ENCODE data around the gene RFX7. TPM values are rescaled to one million over a fixed set of nuclear protein-coding genes. Genes with fewer than 3 reads are reported as not detected.
"Not testable (repeated sequence)": the region's sequence is repeated elsewhere in the genome, so short reads cannot be mapped to it uniquely, and the experiment has no call there.

RFX7 gene
- 10 to 100 TPM; 33.8 to 42.5 TPM for total RNA-seq

DNA sequence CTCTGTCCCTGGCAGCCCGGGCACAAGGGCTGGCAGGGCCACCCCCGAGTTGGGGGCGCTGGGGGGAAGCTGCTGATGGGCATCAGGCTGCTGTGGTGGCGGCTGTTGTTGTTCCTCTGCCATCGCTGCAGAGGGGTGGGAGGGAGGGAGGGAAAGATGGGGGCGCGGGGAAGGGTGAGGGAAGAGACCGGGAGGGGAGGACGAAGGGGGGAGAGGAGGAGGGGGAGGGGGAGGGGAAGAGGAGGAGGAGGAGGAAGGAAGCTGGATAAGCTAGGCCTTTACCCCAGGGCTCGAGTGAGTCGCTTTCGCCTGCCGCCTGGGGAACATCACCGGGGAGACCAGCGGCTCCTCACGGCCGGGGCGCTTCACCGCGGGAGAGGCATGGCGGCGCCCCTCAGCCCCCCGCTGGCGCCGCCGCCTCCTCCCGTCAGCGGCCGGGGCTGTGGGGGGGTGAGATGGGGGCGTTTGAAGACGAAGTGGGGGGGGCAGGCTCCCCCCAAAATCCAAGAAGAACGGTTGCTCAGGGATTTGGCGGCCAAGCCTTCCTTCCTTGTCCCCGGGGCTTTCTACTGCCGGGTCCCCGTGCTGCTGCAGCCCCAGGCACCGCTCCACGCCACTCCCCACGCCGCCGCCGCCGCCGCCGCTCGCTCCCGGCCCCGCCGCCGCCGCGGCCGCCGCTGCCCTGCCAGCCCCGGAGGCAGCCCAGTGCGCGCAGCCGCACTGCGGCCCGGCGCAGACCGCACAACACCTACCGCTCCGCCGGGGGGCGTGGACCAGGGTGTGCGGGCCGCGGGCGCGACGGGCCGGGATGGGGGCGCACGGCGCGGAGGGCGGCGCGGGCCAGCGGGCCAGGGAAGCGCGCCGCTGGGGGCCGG lies at the start of gene RFX7:
RFX7 (minus strand) TSS at position 717 of the 875 bp plus-strand sequence; CDS start at position 123, 594 bp downstream.
- ChIA-PET CTCF (no interaction called here), POLR2A (no interaction called here)
- Mint-ChIP-seq H3K4me3 (peak within 1 kb of the TSS; percentile 90), H3K27ac (peak within 1 kb of the TSS; percentile 96), H3K36me3 (ENCODE audit: low read depth) (peaks cover 9% of the 10 kb centered on the region), H3K4me1 (peaks cover 37% of the 10 kb centered on the region), H3K27me3 (no peaks in the 10 kb centered on the region), H3K9me3 (no peaks in the 10 kb centered on the region)
- DNase-seq, result peak; percentile 74

- ChIA-PET POLR2A (no interaction called here), CTCF (no interaction called here)
- Mint-ChIP-seq H3K9me3 (peaks cover 7% of the 10 kb centered on the region), H3K27ac (no peak overlapping the region), H3K36me3 (ENCODE audit: low read depth) (no peaks in the 10 kb centered on the region), H3K27me3 (peaks cover 2% of the 10 kb centered on the region), H3K4me3 (no peak overlapping the region), H3K4me1 (no peaks in the 10 kb centered on the region)
- DNase-seq, result no peak
These were observed 49.1 kb upstream of the RFX7 start for GRCh38 chr15:56292546-56293316.

DNA sequence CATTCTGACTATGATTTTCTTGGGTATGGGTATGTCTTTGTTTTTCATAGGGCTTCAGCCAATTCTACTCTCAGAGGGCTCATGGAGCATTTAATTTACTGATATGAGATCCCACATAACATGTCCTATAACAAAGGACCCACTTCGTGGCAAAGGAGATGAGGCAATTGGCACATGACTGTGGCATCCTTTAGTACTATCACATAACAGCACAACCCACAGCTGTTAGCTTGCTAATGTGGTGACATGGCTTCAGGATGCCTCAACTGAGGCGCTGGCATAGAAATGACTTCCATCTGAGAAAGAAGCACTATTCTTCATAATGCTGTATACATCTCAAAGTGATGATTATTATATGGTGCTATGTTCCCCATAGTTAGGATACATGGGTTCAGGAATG lies 48.1 kb upstream of the RFX7 start:
- no peak overlapping the region for H3K4me3 Mint-ChIP-seq

DNA sequence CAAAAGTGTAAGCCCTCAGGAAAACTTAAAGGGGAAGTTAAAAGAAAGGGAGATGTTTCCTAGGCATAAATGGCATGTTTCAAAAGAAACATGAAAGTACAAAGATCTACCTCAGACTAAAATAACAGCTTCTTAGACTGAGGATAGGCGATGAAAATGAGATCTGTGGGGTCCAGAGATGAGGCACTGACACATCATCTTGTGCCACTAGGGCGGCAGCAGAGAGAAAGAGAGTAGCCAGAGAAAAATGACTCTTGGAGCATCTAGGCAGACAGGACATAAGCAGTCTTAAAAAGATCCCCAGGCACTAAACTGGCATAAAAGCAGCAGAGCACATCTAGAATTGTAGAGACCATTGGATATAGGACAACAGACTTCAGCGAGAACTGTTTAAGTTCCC lies 42.5 kb upstream of the RFX7 start:
- H3K4me3 Mint-ChIP-seq, result no peak overlapping the region
- peaks cover 2% of the 10 kb centered on the region for H3K27me3 Mint-ChIP-seq
- CTCF ChIA-PET, result no interaction called here
- H3K27ac Mint-ChIP-seq, result no peak overlapping the region
- no peak for DNase-seq
- POLR2A ChIA-PET, result no interaction called here
- H3K9me3 Mint-ChIP-seq, result peaks cover 7% of the 10 kb centered on the region
- no peaks in the 10 kb centered on the region for H3K36me3 Mint-ChIP-seq (ENCODE audit: low read depth)
- H3K4me1 Mint-ChIP-seq, result no peaks in the 10 kb centered on the region

More for the DNA sequence above, 48.1 kb upstream of the RFX7 start:
- Mint-ChIP-seq H3K27ac (no peak overlapping the region), H3K36me3 (ENCODE audit: low read depth) (no peaks in the 10 kb centered on the region), H3K9me3 (peaks cover 7% of the 10 kb centered on the region), H3K4me1 (no peaks in the 10 kb centered on the region), H3K27me3 (peaks cover 2% of the 10 kb centered on the region)
- CTCF ChIA-PET, result no interaction called here
- no peak for DNase-seq
- POLR2A ChIA-PET, result no interaction called here

- Mint-ChIP-seq H3K36me3 (ENCODE audit: low read depth) (no peaks in the 10 kb centered on the region), H3K27me3 (peaks cover 2% of the 10 kb centered on the region), H3K9me3 (peaks cover 6% of the 10 kb centered on the region), H3K4me3 (no peak overlapping the region), H3K27ac (no peak overlapping the region), H3K4me1 (no peaks in the 10 kb centered on the region)
- ChIA-PET CTCF (no interaction called here), POLR2A (no interaction called here)
- no peak for DNase-seq
These were observed 37.5 kb upstream of the RFX7 start for GRCh38 chr15:56281145-56281544.

DNA sequence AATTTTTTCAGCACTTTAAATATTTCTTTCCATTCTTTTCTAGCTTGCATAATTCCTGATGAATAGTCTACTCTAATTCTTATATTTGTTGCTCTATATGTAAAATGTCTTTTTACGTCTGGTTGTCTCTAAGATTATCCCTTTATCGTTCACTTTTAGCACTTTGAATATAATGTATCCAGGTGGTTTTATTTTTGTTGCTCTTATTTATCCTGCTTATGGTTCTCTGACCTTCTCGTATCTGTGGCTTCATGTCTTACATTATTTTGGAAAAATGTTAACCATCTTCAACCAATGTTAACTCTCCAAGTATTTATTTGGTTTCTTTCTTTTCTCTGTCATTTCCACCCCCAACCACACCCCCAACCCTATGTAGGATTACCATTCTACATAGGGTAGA lies 30.0 kb upstream of the RFX7 start:
- Mint-ChIP-seq H3K4me1 (no peaks in the 10 kb centered on the region), H3K27me3 (peaks cover 4% of the 10 kb centered on the region), H3K9me3 (peaks cover 18% of the 10 kb centered on the region), H3K27ac (no peak overlapping the region), H3K4me3 (no peak overlapping the region), H3K36me3 (ENCODE audit: low read depth) (no peaks in the 10 kb centered on the region)
- POLR2A ChIA-PET, result no interaction called here
- no peak for DNase-seq
- CTCF ChIA-PET, result no interaction called here

- Mint-ChIP-seq H3K27me3 (peaks cover 4% of the 10 kb centered on the region), H3K27ac (no peak overlapping the region), H3K4me3 (no peak overlapping the region), H3K9me3 (peaks cover 13% of the 10 kb centered on the region), H3K36me3 (ENCODE audit: low read depth) (no peaks in the 10 kb centered on the region), H3K4me1 (no peaks in the 10 kb centered on the region)
- DNase-seq, result no peak
- ChIA-PET POLR2A (no interaction called here), CTCF (no interaction called here)
These were observed 28.8 kb upstream of the RFX7 start for GRCh38 chr15:56272454-56272853.

DNA sequence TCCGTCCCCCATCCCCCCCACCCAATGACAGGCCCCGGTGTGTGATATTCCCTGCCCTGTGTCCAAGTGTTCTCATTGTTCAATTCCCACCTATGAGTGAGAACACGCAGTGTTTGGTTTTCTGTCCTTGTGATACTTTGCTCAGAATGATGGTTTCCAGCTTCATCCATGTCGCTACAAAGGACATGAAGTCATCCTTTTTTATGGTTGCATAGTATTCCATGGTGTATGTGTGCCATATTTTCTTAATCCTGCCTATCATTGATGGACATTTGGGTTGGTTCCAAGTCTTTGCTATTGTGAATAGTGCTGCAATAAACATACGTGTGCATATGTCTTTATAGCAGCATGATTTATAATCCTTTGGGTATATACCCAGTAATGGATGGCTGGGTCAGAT lies 22.8 kb upstream of the RFX7 start:
- POLR2A ChIA-PET; H3K9me3 Mint-ChIP-seq; H3K27ac Mint-ChIP-seq; H3K4me1 Mint-ChIP-seq; H3K27me3 Mint-ChIP-seq; CTCF ChIA-PET; H3K36me3 Mint-ChIP-seq (ENCODE audit: low read depth); DNase-seq; H3K4me3 Mint-ChIP-seq: not testable (repeated sequence)

DNA sequence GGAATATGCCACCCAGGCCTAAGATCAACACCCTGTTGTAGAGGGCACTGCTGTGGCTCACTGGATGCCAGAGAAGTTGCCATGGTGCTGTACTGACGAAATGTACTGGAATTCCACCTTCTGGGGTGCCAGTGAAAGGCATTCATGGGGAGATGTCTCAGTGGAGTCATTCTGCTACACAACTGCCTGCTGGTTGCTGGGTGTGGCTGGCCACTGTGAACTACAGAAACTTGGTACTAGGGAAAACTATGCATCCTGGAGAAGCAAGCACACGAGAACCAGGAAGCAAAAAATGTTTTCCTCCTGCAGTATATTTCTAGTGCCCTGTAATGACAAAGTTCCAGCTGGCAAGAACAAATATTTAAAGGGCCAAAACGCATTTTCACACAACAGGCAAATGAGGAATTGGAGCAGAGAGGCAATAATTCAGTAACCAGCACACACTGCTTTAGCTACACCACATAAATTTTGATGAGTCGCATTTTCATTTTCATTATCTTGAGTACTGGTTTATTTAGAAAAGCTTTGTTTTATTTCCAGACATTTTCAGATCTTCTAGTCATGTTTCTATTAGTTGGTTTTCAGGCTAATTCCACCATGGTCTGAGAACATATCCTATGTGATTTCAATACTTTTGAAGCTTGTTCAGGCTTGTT lies 18.3 kb upstream of the RFX7 start:
- H3K27ac Mint-ChIP-seq, result no peak overlapping the region
- H3K27me3 Mint-ChIP-seq, result peaks cover 18% of the 10 kb centered on the region
- CTCF ChIA-PET, result no interaction called here
- H3K9me3 Mint-ChIP-seq, result no peaks in the 10 kb centered on the region
- no peaks in the 10 kb centered on the region for H3K36me3 Mint-ChIP-seq (ENCODE audit: low read depth)
- peaks cover 7% of the 10 kb centered on the region for H3K4me1 Mint-ChIP-seq
- H3K4me3 Mint-ChIP-seq, result no peak overlapping the region
- POLR2A ChIA-PET, result no interaction called here
- DNase-seq, result no peak

DNA sequence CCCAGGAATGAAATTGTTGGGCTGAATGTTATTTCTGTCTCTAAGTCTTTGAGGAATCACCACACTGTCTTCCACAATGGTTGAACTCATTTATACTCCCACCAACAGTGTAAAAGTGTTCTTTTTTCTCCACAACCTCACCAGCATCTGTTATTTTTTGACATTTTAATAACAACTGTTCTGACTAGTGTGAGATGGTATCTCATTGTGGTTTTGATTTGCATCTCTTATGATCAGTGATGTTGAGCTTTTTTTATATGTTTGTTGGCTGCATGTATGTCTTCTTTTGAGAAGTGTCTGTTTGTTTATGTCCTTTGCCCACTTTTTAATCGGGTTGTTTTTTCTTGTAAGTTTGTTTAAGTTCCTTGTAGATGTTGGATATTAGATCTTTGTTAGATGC lies 13.6 kb upstream of the RFX7 start:
- H3K9me3 Mint-ChIP-seq; H3K36me3 Mint-ChIP-seq (ENCODE audit: low read depth); H3K4me3 Mint-ChIP-seq; DNase-seq; CTCF ChIA-PET; POLR2A ChIA-PET; H3K27ac Mint-ChIP-seq; H3K4me1 Mint-ChIP-seq: not testable (repeated sequence)
- H3K27me3 Mint-ChIP-seq, result peaks cover 44% of the 10 kb centered on the region

DNA sequence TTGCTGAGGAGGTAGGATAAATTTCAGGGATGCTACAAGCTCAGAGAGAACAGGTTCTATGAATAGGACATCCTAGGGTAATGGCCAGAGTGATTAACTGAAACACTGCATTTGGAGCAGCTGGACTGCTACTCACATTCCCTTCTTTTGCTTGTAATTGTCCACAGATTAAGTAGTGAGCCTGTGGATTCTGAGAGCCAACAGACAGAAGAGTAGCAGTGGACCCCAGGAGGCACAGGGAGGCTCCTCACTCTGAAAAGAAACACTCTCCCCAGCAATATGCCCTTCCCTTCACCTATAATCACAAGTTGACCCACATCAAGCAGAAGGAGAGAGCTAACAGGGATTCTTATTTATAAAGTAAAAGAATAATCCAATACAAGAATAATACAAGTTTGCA lies 10.6 kb upstream of the RFX7 start:
- Mint-ChIP-seq H3K9me3 (no peaks in the 10 kb centered on the region), H3K36me3 (ENCODE audit: low read depth) (no peaks in the 10 kb centered on the region), H3K4me3 (no peak overlapping the region), H3K27me3 (peaks cover 47% of the 10 kb centered on the region), H3K27ac (no peak overlapping the region), H3K4me1 (no peaks in the 10 kb centered on the region)
- CTCF ChIA-PET, result no interaction called here
- POLR2A ChIA-PET, result no interaction called here
- no peak for DNase-seq

DNA sequence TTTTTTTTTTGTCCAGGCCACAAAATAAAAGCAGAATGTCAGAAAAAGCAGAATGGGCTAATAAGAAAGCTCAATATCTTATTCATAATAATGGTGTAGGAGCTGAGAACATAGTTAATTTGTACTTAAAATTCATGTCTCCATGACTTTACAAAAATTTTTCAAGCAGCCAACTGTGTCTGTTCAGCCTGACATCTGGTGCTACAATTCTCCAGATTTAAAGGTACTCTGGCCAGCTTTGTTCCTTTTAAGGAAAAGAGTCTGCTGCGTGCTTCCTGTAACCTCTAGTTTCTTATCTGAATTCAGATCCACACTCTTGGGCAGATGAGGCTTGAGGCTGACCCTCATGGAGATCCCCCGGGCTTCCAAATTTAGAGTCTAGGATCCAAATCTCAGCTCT lies 8.7 kb upstream of the RFX7 start:
- DNase-seq, result no peak
- no peak overlapping the region for H3K4me3 Mint-ChIP-seq
- H3K9me3 Mint-ChIP-seq, result no peaks in the 10 kb centered on the region
- no peaks in the 10 kb centered on the region for H3K36me3 Mint-ChIP-seq (ENCODE audit: low read depth)
- ChIA-PET POLR2A (no interaction called here), CTCF (no interaction called here)
- no peaks in the 10 kb centered on the region for H3K4me1 Mint-ChIP-seq
- H3K27me3 Mint-ChIP-seq, result peaks cover 33% of the 10 kb centered on the region
- H3K27ac Mint-ChIP-seq, result no peak overlapping the region

- H3K36me3 Mint-ChIP-seq (ENCODE audit: low read depth), result no peaks in the 10 kb centered on the region
- H3K4me3 Mint-ChIP-seq, result no peak overlapping the region
- H3K27me3 Mint-ChIP-seq, result peaks cover 26% of the 10 kb centered on the region
- no peak for DNase-seq
- CTCF ChIA-PET, result interaction anchor here (0.5 to 0.6 kb wide), 3 partner anchors 288 to 1073 kb away, joined by 3 read pairs; no protein-coding TSS in a partner anchor
- H3K27ac Mint-ChIP-seq, result no peak overlapping the region
- H3K9me3 Mint-ChIP-seq, result no peaks in the 10 kb centered on the region
- POLR2A ChIA-PET, result no interaction called here
- H3K4me1 Mint-ChIP-seq, result peaks cover 3% of the 10 kb centered on the region
These were observed 7.8 kb upstream of the RFX7 start for GRCh38 chr15:56251315-56252095.
